ENCODE results near the gene PRSS48.

PRSS48 gene

GRCh38 chr4:151325111-151325948 is 48.4 kb downstream of the PRSS48 start, which contains the start of gene SH3D19:
Gene SH3D19 (minus strand): TSS chr4:151325605. CDS start chr4:151325352, 253 bp downstream.
- peaks cover 2% of the 10 kb centered on the region; the same call in 1 of the 2 replicates for H3K27me3 ChIP-seq (ENCODE audit: control insufficient read depth, insufficient read depth, low read length)
- H3K9me3 ChIP-seq (ENCODE audit: control insufficient read depth, insufficient read depth, low read depth, low read length), result no peaks in the 10 kb centered on the region
- peak within 1 kb of the TSS; percentile 91 for H3K9ac ChIP-seq (ENCODE audit: low read length)
- H3K27ac ChIP-seq (ENCODE audit: low read depth, low read length), result peak within 1 kb of the TSS; percentile 97
- peak within 1 kb of the TSS; percentile 94 for H3K4me3 ChIP-seq (ENCODE audit: low read depth, low read length)
- H3K4me1 ChIP-seq (ENCODE audit: control insufficient read depth, insufficient read depth, low read length), result peaks cover 27% of the 10 kb centered on the region
- no peaks in the 10 kb centered on the region for H3K36me3 ChIP-seq (ENCODE audit: control insufficient read depth, insufficient read depth, low read length)

GRCh38 chr4:151325949-151326246 is 48.9 kb downstream of the PRSS48 start:
- Histone ChIP-seq H3K4me1 (ENCODE audit: control insufficient read depth, insufficient read depth, low read length) (peaks cover 27% of the 10 kb centered on the region), H3K27me3 (ENCODE audit: control insufficient read depth, insufficient read depth, low read length) (peaks cover 2% of the 10 kb centered on the region; the same call in 1 of the 2 replicates), H3K4me3 (ENCODE audit: low read depth, low read length) (peak overlapping the region; percentile 94), H3K36me3 (ENCODE audit: control insufficient read depth, insufficient read depth, low read length) (no peaks in the 10 kb centered on the region), H3K9ac (ENCODE audit: low read length) (peak overlapping the region; percentile 91), H3K27ac (ENCODE audit: low read depth, low read length) (no peak overlapping the region), H3K9me3 (ENCODE audit: control insufficient read depth, insufficient read depth, low read depth, low read length) (no peaks in the 10 kb centered on the region)

GRCh38 chr4:151329217-151330007 is 52.5 kb downstream of the PRSS48 start:
- H3K4me1 ChIP-seq (ENCODE audit: control insufficient read depth, insufficient read depth, low read length), result peaks cover 6% of the 10 kb centered on the region; the same call in 1 of the 2 replicates
- no peak overlapping the region for H3K27ac ChIP-seq (ENCODE audit: low read depth, low read length)
- peaks cover 2% of the 10 kb centered on the region; the same call in 1 of the 2 replicates for H3K27me3 ChIP-seq (ENCODE audit: control insufficient read depth, insufficient read depth, low read length)

GRCh38 chr4:151331276-151332042 is 54.5 kb downstream of the PRSS48 start:
- Histone ChIP-seq H3K9me3 (ENCODE audit: control insufficient read depth, insufficient read depth, low read depth, low read length) (no peaks in the 10 kb centered on the region), H3K27me3 (ENCODE audit: control insufficient read depth, insufficient read depth, low read length) (no peaks in the 10 kb centered on the region), H3K9ac (ENCODE audit: low read length) (no peak overlapping the region), H3K4me1 (ENCODE audit: control insufficient read depth, insufficient read depth, low read length) (no peaks in the 10 kb centered on the region), H3K4me3 (ENCODE audit: low read depth, low read length) (no peak overlapping the region), H3K36me3 (ENCODE audit: control insufficient read depth, insufficient read depth, low read length) (no peaks in the 10 kb centered on the region), H3K27ac (ENCODE audit: low read depth, low read length) (no peak overlapping the region)

More at GRCh38 chr4:151329217-151330007, 52.5 kb downstream of the PRSS48 start:
- Histone ChIP-seq H3K9me3 (ENCODE audit: control insufficient read depth, insufficient read depth, low read depth, low read length) (no peaks in the 10 kb centered on the region), H3K36me3 (ENCODE audit: control insufficient read depth, insufficient read depth, low read length) (no peaks in the 10 kb centered on the region), H3K4me3 (ENCODE audit: low read depth, low read length) (no peak overlapping the region), H3K9ac (ENCODE audit: low read length) (no peak overlapping the region)

GRCh38 chr4:151339467-151339866 is 62.5 kb downstream of the PRSS48 start:
- Histone ChIP-seq H3K36me3 (ENCODE audit: control insufficient read depth, insufficient read depth, low read length) (no peaks in the 10 kb centered on the region), H3K27me3 (ENCODE audit: control insufficient read depth, insufficient read depth, low read length) (no peaks in the 10 kb centered on the region), H3K27ac (ENCODE audit: low read depth, low read length) (no peak overlapping the region), H3K9ac (ENCODE audit: low read length) (no peak overlapping the region), H3K4me1 (ENCODE audit: control insufficient read depth, insufficient read depth, low read length) (no peaks in the 10 kb centered on the region), H3K9me3 (ENCODE audit: control insufficient read depth, insufficient read depth, low read depth, low read length) (no peaks in the 10 kb centered on the region), H3K4me3 (ENCODE audit: low read depth, low read length) (no peak overlapping the region)

GRCh38 chr4:151340751-151341385 is 63.9 kb downstream of the PRSS48 start:
- H3K4me1 ChIP-seq (ENCODE audit: control insufficient read depth, insufficient read depth, low read length), result no peaks in the 10 kb centered on the region
- no peak overlapping the region for H3K27ac ChIP-seq (ENCODE audit: low read depth, low read length)
- no peaks in the 10 kb centered on the region for H3K36me3 ChIP-seq (ENCODE audit: control insufficient read depth, insufficient read depth, low read length)
- no peak overlapping the region for H3K4me3 ChIP-seq (ENCODE audit: low read depth, low read length)
- H3K27me3 ChIP-seq (ENCODE audit: control insufficient read depth, insufficient read depth, low read length), result no peaks in the 10 kb centered on the region
- H3K9ac ChIP-seq (ENCODE audit: low read length), result no peak overlapping the region
- H3K9me3 ChIP-seq (ENCODE audit: control insufficient read depth, insufficient read depth, low read depth, low read length), result no peaks in the 10 kb centered on the region

Data from HUES6 (cell line).